Activated B cell treated with CpG ODN at 0.5 μM for 24 hours (primary cell): ENCODE data around the gene AOX1. TPM values are rescaled to one million over a fixed set of nuclear protein-coding genes. Genes with fewer than 3 reads are reported as not detected.
A peak's percentile ranks its signal among the peaks of the same experiment; 100 is the strongest.
"Not testable (repeated sequence)": the region's sequence is repeated elsewhere in the genome, so short reads cannot be mapped to it uniquely, and the experiment has no call there.

ENCODE experiments used
- ATAC-seq: fragments of 200-7000 bp; cut with Tn5 transposase; one replicate; pipeline ENCODE4 v1.10.0; 2021; ENCODE audit warnings: low read depth, mild to moderate bottlenecking, moderate library complexity
- CTCF ChIA-PET: fragments of 350-600 bp; sonication (Branson Sonifier 250); formaldehyde crosslinking; loops from one replicate; lab custom pipeline; 2021; ENCODE audit warnings: antibody characterized with exemption; lab: Charles Lee
- POLR2A ChIA-PET: fragments of 350-600 bp; sonication (Branson Sonifier 250); formaldehyde crosslinking; loops from one replicate; lab custom pipeline; 2021; ENCODE audit warnings: antibody characterized with exemption; lab: Charles Lee
- DNase-seq: peaks from one replicate; pipeline ENCODE4 v3.0.0; 2022
- H3K27ac Mint-ChIP-seq: one replicate; pipeline ENCODE4 v1.8.0; 2020; ENCODE audit warnings: mixed read lengths
- H3K27me3 Mint-ChIP-seq: one replicate; pipeline ENCODE4 v1.8.0; 2021; ENCODE audit warnings: mixed read lengths
- H3K36me3 Mint-ChIP-seq: one replicate; pipeline ENCODE4 v1.8.0; 2021; ENCODE audit warnings: low read depth, mixed read lengths
- H3K4me1 Mint-ChIP-seq: one replicate; pipeline ENCODE4 v1.8.0; 2021; ENCODE audit warnings: mixed read lengths
- H3K4me3 Mint-ChIP-seq: one replicate; pipeline ENCODE4 v1.8.0; 2020; ENCODE audit warnings: mild to moderate bottlenecking, mixed read lengths
- H3K9me3 Mint-ChIP-seq: one replicate; pipeline ENCODE4 v1.8.0; 2020; ENCODE audit warnings: mixed read lengths
- CTCF ChIP-seq: fragments of 200-600 bp; IDR thresholded peaks from one replicate; pipeline ENCODE4 v1.8.0; 2022; ENCODE audit warnings: antibody characterized with exemption, mild to moderate bottlenecking
- intact Hi-C: fragments of 100-400 bp; cut with micrococcal nuclease; formaldehyde crosslinking; loops from one replicate; pipeline ENCODE4 v1.15.1; 2024
- total RNA-seq: library from RNA; stranded (reverse); gene quantifications from 2 replicates; pipeline ENCODE4 v1.2.3, GENCODE V29; 2022

AOX1 gene
- total RNA-seq, 1 donor from 2014 or later = 0.24 TPM

GRCh38 chr2:200713003-200713703, 127.3 kb downstream of the AOX1 start:
- ChIA-PET POLR2A (interaction anchor here (0.5 to 2.1 kb wide), 19 partner anchors 10 to 519 kb away, joined by 3 to 41 read pairs (median 5); partner anchors contain the start of genes BZW1, CFLAR, CLK1 and KCTD18), CTCF (interaction anchor here (0.6 to 2.1 kb wide), 16 partner anchors 8 to 1068 kb away, joined by 3 to 10 read pairs (median 4); partner anchors contain the start of genes ALS2, BZW1, CLK1 and NIF3L1)
- intact Hi-C loops = loop anchor here (1.0 to 10.0 kb wide), 15 partner anchors 22 to 1522 kb away; partner anchors contain the start of genes ALS2, BZW1, C2orf69 and CFLAR
- Mint-ChIP-seq H3K27ac (peak overlapping the region; percentile 95), H3K4me3 (peak overlapping the region; percentile 76), H3K4me1 (peaks cover 16% of the 10 kb centered on the region), H3K9me3 (no peaks in the 10 kb centered on the region), H3K27me3 (peaks cover 2% of the 10 kb centered on the region), H3K36me3 (no peaks in the 10 kb centered on the region)
- DNase-seq = peak; percentile 68
- ATAC-seq = peak; percentile 99
- TF ChIP-seq CTCF = no peak

DNA sequence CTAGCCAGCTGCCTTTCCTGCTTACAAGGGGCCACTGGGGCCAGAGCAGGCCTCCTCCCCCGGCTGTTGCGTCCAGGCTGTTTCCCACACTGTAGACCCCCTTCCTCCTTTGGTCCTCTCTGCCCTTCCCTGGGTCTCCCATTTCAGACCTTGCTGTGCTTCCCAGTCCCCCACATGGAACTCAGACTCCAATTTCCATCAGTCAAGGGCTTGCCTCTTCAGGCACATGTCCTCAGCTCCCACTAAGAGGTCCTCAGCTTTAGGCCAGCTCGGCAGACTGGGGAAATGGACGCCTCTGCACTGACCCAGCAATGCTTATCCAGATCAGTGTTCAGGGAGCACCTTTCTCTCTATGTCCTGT, 127.9 kb downstream of the AOX1 start:
- no peaks in the 10 kb centered on the region for H3K36me3 Mint-ChIP-seq
- peak overlapping the region; percentile 76 for H3K4me3 Mint-ChIP-seq
- peaks cover 16% of the 10 kb centered on the region for H3K4me1 Mint-ChIP-seq
- no peak for ATAC-seq
- H3K27ac Mint-ChIP-seq = peak overlapping the region; percentile 95
- no peaks in the 10 kb centered on the region for H3K9me3 Mint-ChIP-seq
- CTCF ChIA-PET = interaction anchor here (0.7 to 2.1 kb wide), 13 partner anchors 8 to 519 kb away, joined by 3 to 10 read pairs (median 5); partner anchors contain the start of genes BZW1, CLK1, NIF3L1 and PPIL3
- intact Hi-C loops = loop anchor here (1.0 to 10.0 kb wide), 15 partner anchors 22 to 1521 kb away; partner anchors contain the start of genes ALS2, BZW1, C2orf69 and CFLAR
- peaks cover 2% of the 10 kb centered on the region for H3K27me3 Mint-ChIP-seq
- no peak for DNase-seq
- POLR2A ChIA-PET = interaction anchor here (0.7 to 2.1 kb wide), 13 partner anchors 10 to 519 kb away, joined by 3 to 41 read pairs (median 7); partner anchors contain the start of genes BZW1, CFLAR, CLK1 and NIF3L1
- TF ChIP-seq CTCF = no peak

DNA sequence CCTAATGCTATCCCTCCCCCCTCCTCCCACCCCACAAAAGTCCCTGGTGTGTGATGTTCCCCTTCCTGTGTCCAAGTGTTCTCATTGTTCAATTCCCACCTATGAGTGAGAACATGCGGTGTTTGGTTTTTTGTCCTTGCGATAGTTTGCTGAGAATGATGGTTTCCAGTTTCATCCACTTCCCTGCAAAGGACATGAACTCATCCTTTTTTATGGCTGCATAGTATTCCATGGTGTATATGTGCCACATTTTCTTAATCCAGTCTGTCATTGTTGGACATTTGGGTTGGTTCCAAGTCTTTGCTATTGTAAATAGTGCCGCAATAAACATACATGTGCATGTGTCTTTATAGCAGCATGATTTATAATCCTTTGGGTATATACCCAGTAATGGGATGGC, 129.2 kb downstream of the AOX1 start:
- ATAC-seq, H3K27ac Mint-ChIP-seq, H3K36me3 Mint-ChIP-seq, CTCF ChIA-PET, H3K27me3 Mint-ChIP-seq, H3K4me3 Mint-ChIP-seq, POLR2A ChIA-PET, DNase-seq, H3K9me3 Mint-ChIP-seq: not testable (repeated sequence)
- peaks cover 11% of the 10 kb centered on the region for H3K4me1 Mint-ChIP-seq
- intact Hi-C loops = loop anchor here (10.0 kb wide), 2 partner anchors 930 to 1520 kb away; partner anchors contain the start of genes SUMO1 and TMEM237

DNA sequence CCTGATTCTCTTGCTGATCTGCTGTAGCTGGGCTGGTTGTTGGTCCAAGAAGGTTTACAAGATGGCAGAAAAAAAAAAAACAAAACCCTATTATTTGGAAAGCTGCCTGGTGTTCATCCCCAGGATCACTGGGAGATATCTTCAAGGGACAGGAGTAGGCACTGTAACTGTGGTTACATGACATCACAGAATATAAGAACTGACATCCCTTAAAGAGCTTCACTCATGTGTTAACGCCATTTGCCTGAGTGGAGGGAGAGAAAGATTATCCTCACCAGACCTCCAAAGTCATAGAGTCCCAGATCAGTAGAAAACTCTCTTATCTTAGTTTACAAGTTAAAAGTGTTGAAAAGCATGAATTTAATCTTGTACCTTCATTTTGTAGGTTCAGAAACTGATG, 130.6 kb downstream of the AOX1 start:
- ChIA-PET CTCF (no interaction called here), POLR2A (no interaction called here)
- no peak for ATAC-seq
- TF ChIP-seq CTCF = no peak
- Mint-ChIP-seq H3K27me3 (no peaks in the 10 kb centered on the region), H3K27ac (no peak overlapping the region), H3K4me1 (peaks cover 11% of the 10 kb centered on the region), H3K36me3 (no peaks in the 10 kb centered on the region), H3K4me3 (no peak overlapping the region), H3K9me3 (peaks cover 4% of the 10 kb centered on the region)
- intact Hi-C loops = loop anchor here (10.0 kb wide), 2 partner anchors 928 to 1518 kb away; partner anchors contain the start of genes SUMO1 and TMEM237
- no peak for DNase-seq

Other genes with a start within 250 kb of the AOX1 start
- 18.5 and 18.9 TPM in 2 replicates for gene KCTD18, start 75.9 kb upstream of the AOX1 start, total RNA-seq
- 3.3 and 3.8 TPM in 2 replicates for gene SGO2, start 59.8 kb upstream of the AOX1 start, total RNA-seq
- gene BZW1, start 225.9 kb downstream of the AOX1 start, total RNA-seq = 174 and 197 TPM in 2 replicates